Measurements from ENCODE around the gene AQP7. TPM values are rescaled to one million over a fixed set of nuclear protein-coding genes. Genes with fewer than 3 reads are reported as not detected.
A peak's percentile ranks its signal among the peaks of the same experiment; 100 is the strongest.
"Not testable (repeated sequence)": the region's sequence is repeated elsewhere in the genome, so short reads cannot be mapped to it uniquely, and the experiment has no call there.

Gene AQP7
- total RNA-seq, 2 donors from 2014 or later: 4.6 TPM

GRCh38 chr9:33403941-33404787 is 1.8 kb upstream of the AQP7 start:
- intact Hi-C loops (cut with DNase I): no loop called here
- DNase-seq (ENCODE audit: low spot score): no peak

- intact Hi-C loops (cut with DNase I); DNase-seq (ENCODE audit: low spot score): not testable (repeated sequence)
Measured at GRCh38 chr9:33401809-33402208, 559 bp downstream of the AQP7 start.

DNA sequence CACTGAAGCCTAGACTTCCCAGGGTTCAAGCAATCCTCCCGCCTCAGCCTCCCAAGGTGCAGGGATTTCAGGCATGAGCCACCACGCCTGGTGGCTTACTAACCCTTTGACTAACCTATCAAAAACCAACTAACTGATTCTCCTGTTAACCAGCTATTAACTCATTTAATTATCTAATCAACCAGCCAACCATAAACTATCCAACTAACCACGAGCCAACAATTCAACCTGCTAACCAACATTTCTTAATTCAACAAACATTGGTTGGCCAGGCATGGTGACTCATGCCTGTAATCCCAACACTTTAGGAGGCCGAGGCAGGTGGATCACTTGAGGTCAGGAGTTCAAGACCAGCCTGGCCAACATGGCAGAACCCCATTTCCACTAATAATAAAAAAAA is 3.3 kb downstream of the AQP7 start:
- intact Hi-C loops (cut with DNase I); DNase-seq (ENCODE audit: low spot score): not testable (repeated sequence)

DNA sequence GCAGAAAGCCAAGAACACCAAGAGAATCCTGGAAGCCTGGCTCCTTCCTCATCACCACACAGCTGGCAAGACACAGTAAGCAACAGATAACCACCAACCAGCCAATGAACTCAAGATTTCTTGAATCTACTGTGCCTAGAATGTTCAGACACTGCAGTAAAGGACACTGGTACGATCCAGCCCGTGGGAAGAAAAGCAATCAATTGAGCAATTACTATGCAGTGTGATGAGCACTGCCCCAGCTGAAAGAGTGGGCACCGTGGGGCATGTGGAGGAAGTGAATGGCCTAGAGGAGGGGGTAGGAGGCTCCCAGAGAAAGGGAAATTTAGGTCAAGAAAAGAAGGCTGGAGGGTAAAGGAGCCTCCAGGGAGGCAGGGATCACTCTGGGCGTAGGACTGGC is 4.6 kb downstream of the AQP7 start:
- intact Hi-C loops (cut with DNase I); DNase-seq (ENCODE audit: low spot score): not testable (repeated sequence)

DNA sequence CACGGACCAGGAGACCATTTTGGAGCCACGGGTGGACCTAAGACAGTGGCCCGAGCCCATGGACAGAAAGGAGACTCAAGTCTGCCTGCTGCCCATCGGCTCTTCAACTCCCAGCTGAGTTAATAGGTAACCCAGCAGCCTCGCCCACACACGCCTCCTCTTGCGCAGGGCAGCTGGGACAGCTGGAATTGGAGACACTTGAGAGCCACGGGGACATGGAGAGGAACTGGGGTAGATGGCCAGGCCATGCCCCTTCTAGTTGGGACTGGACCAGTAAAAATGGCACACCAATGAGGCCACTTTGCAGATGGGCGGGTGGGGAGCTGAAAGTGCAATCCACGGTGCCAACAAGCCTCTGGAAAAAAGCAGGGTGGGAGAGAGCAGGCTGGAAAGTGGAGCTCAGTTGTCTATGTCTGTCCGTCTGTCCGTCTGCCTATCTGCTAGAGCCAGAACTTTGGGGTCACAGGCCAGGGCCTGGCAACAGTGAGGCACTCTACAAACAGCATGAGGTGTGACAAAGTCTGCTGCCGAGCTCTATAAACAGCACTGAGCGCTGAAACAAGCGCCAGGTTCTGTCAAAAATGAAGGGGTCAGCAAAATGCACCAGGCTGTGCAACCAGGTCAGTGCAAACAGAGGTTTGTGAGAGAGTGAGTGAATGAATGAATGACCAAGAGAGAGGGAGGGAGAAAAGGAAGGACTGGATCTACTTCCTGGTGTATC is 7.0 kb downstream of the AQP7 start:
- DNase-seq (ENCODE audit: low spot score); intact Hi-C loops (cut with DNase I): not testable (repeated sequence)

GRCh38 chr9:33393986-33394385 is 8.4 kb downstream of the AQP7 start:
- intact Hi-C loops (cut with DNase I); DNase-seq (ENCODE audit: low spot score): not testable (repeated sequence)

DNA sequence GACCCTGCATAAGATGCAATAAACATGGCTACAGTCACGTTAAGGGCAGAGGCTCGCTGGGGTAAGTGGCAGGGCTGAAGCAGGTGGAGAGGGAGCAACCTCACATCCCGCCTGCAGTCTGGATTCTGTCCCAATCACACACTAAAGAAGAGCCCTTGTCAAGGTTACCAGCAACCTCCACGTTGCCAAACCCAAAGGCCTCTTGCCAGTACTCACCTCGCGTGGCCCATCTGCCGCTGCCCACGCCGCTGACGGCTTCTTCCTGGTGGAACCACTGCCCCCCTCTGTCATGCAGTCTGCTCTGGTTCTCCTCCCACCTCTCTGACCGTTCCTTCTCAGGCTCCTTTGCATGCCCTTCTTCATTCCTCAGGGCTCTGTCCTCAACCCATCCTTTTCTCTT is 8.8 kb downstream of the AQP7 start:
- DNase-seq (ENCODE audit: low spot score): no peak
- intact Hi-C loops (cut with DNase I): no loop called here

GRCh38 chr9:33392591-33393021 is 9.8 kb downstream of the AQP7 start:
- intact Hi-C loops (cut with DNase I); DNase-seq (ENCODE audit: low spot score): not testable (repeated sequence)

GRCh38 chr9:33391111-33391771 is 11.1 kb downstream of the AQP7 start:
- DNase-seq (ENCODE audit: low spot score); intact Hi-C loops (cut with DNase I): not testable (repeated sequence)

DNA sequence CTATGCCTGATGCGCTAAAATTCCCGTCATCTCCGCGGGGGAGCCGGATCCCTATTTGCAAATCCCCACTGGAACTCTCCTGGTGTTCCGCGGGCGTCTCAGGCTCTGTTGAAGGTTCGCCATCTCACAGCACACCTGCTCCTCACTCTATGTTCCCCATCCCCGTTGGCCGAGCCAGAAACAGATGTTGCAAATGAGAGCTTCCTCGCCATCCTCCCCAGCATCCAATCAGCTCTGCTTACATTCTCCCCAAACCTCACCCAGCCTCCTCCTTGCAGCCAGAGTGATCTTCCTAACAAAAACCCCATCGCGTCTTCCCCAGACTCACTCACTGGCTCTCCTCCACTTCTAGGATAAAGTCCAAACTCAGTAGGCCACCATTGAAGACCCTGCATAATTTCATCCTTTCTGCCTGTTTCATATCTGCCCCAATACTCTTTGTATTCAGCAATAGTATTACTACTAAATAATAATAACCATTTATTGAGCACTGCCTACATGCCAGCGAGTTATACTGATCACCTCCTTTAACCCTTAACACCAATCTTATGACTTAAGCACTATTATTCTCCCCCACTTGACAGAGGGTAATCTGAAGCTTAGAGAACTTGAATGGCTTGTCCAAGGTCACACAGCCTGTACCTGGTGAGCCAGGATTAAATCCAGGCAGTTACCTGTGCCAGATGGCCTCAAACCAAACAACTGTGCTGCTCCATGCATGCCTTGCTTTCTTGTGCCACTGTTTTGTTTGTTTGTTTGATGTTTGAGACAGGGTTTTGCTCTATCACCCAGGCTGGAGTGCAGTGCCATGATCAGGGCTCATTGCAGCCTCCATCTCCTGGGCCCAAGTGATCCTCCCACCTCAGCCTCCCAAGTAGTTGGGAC is 14.0 kb downstream of the AQP7 start:
- DNase-seq (ENCODE audit: low spot score): no peak

DNA sequence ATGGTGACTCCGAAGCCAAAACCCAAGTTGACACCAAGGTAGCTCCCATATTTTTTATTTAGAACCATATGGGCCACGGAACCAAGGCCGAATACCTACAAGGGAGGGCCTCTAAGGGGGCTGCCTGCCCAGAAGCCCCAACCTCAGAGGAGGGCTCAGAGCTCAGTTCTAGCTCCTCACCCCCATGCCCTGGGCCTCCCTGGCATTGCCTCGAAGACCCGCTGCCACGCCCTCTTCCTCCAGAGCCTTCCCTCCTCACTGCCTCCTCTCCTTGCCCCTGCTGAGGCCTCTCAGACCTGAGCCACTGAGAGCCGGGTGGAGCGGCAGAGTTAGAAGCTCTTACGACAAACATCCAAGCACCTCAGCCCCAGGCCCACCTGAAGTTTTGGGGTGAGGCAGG is 15.4 kb downstream of the AQP7 start:
- DNase-seq (ENCODE audit: low spot score); intact Hi-C loops (cut with DNase I): not testable (repeated sequence)

More for the DNA sequence above, 14.0 kb downstream of the AQP7 start:
- intact Hi-C loops (cut with DNase I): no loop called here

DNA sequence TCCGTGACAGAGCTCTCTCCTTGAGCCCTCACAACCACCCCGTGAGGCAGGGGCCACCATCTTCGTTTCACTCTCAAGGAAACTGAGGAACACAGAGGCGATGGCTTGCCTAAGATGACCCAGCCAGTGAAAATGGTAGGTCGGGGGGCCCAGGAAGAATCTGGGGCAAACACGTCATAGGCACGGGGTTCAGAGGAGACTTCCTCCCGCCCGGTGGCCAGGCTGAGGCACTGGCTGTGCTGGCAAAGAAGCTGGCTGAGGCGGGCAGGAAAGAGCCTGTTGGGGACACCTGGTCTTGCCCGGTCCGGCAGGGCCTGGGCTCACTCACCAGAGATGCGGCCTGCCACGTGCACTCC is 15.7 kb downstream of the AQP7 start:
- DNase-seq (ENCODE audit: low spot score); intact Hi-C loops (cut with DNase I): not testable (repeated sequence)

DNA sequence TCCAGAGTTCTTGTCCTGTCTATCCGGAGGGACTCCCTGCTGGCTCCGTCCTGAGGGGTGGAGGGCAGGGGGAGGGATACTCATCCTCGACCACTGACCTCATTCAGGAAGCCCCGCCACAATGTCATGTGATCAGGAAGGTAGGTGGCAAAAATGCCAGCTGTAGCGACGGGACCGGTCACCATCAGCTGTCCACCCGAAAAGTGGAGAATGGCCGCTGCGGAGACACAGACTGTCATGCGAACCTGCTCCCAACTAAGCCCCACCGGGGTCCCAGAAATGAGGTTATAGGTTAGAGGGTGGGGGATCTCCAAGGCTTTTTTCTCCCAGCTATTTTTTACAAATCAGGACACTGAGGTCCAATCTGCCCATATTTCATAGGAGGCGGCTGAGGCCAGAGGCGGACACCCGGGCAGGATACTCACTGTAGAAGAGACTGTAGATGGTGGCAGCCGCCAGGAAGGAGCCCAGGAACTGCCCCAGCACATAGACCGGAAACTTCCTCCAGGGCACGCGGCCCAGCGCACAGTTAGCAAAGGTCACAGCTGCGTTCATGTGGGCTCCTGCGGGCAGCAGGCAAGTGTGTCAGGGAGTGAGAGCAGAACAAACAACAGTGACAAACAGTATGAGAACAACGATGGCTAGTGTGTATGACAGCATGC is 16.3 kb downstream of the AQP7 start:
- intact Hi-C loops (cut with DNase I); DNase-seq (ENCODE audit: low spot score): not testable (repeated sequence)

DNA sequence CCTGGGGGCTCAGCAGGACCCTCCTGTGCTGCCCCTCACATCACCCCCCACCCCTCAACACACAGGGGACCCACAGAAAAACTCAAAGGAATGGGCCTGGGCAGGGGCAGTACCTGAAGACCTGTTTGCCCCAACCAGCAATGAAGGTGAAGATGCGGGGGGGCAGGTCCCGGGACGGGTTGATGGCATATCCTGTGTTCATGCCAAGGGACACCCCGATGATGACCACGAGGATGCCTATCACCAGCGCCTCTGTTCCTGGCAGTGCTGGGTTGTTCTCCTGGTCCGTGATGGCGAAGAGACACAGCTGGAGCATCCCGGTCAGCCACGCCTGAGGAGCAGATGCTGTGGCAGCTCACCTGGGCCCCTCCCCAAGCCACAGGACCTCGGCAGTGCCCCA is 16.8 kb downstream of the AQP7 start:
- intact Hi-C loops (cut with DNase I): not testable (repeated sequence)
- peak; percentile 18 for DNase-seq (ENCODE audit: low spot score)

DNA sequence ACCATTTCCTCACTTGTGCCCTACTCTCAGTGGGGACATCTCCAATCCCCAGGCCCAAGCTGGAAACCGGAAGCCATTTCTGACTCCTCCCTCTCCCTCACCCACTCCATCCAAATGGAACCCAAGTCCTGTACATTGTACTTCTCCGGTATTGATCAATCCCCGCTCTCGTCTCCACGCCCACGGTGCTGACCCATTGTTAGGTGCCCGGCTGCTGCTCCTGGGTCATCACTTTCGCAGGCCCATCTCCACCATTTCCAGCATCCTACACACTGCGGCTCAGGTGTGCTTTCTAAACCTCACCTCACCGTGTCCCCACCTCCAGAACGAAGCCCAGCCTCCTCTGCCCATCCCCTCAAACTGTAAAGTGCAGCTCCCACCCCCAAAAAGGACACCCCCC is 19.0 kb downstream of the AQP7 start:
- intact Hi-C loops (cut with DNase I): not testable (repeated sequence)
- DNase-seq (ENCODE audit: low spot score): peak; percentile 53

GRCh38 chr9:33382397-33382796 is 20.0 kb downstream of the AQP7 start:
- peak; percentile 23 for DNase-seq (ENCODE audit: low spot score)
- intact Hi-C loops (cut with DNase I): not testable (repeated sequence)

- intact Hi-C loops (cut with DNase I): no loop called here
- DNase-seq (ENCODE audit: low spot score): peak; percentile 49
Measured at GRCh38 chr9:33381231-33381791, 21.1 kb downstream of the AQP7 start.

DNA sequence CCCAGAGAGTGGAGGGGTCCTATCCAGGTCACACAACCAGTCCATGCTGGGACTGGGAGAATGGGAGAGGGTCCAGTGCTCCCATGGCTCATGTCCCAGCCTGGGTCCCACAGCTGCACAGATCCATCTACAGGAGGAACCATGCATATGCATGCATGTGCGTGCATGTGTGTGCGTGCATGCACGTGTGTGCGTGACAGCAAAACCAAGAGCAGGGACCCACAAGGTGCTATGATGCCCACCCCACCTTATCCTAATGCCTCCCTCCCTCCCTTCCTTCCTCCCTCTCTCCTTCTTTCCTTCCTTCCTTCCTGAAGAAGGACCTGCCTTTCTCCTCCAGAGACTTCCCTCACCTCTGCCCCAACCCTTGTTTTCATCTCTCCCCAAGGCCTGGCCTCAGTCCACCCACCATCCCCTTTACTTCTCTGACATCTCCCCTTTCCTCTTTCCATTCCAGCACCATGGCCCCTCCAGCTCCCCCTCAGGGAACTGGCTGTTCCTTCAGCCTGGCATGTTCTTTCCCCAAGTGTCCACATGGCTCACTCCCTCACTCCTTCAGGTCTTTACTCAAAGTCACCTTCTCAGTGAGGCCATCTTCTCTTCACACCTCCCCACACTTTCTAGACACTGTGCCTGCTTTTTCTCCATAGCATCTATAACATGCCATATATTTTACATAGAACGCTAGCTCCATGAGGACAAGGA is 21.8 kb downstream of the AQP7 start:
- peak; percentile 65 for DNase-seq (ENCODE audit: low spot score)

More for the DNA sequence above, 21.8 kb downstream of the AQP7 start:
- intact Hi-C loops (cut with DNase I): no loop called here
